ENCODE data around the gene SORBS1.
A peak's percentile ranks its signal among the peaks of the same experiment; 100 is the strongest.

Gene SORBS1

GRCh38 chr10:95295031-95295755 lies 266.0 kb downstream of the SORBS1 start:
- H3K27me3 ChIP-seq (replicated peaks; ENCODE audit: control insufficient read depth, insufficient read depth, low read length, poor library complexity, severe bottlenecking) = no peaks in the 10 kb centered on the region
- no peaks in the 10 kb centered on the region for H3K9me3 ChIP-seq (ENCODE audit: control insufficient read depth, low read length)
- H3K4me1 ChIP-seq (ENCODE audit: control insufficient read depth, insufficient read depth, low read length, poor library complexity, severe bottlenecking) = peaks cover 3% of the 10 kb centered on the region
- no peak overlapping the region for H3K27ac ChIP-seq (ENCODE audit: insufficient read depth, low read length, poor library complexity, severe bottlenecking)
- H3K4me3 ChIP-seq (ENCODE audit: insufficient read depth, low read depth, low read length, poor library complexity, severe bottlenecking) = peak overlapping the region; percentile 29
- H3K36me3 ChIP-seq (ENCODE audit: control insufficient read depth, insufficient read depth, low read length) = no peaks in the 10 kb centered on the region
- DNase-seq = no peak

DNA sequence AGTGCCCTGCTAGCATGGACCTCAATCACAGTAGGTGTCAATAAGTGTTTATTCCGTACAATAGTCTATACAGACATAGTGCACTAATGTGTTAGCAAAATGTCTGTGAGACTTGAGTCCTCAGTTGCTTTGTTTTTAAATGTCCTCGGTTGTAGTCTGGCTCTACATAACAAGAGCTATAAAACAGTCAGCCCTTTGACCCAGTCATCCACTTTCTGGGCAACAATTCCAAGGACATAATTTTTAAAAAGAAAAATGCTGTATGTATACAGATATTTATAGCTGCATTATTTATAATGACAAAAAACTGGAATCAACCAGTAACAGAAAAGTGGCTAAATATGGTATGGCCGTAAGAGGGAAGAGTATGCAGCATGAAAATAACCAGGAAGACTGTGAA lies 267.5 kb downstream of the SORBS1 start:
- H3K27ac ChIP-seq (ENCODE audit: insufficient read depth, low read length, poor library complexity, severe bottlenecking) = no peak overlapping the region
- H3K4me3 ChIP-seq (ENCODE audit: insufficient read depth, low read depth, low read length, poor library complexity, severe bottlenecking) = no peak overlapping the region
- DNase-seq = no peak
- no peaks in the 10 kb centered on the region for H3K36me3 ChIP-seq (ENCODE audit: control insufficient read depth, insufficient read depth, low read length)
- H3K9me3 ChIP-seq (ENCODE audit: control insufficient read depth, low read length) = no peaks in the 10 kb centered on the region
- peaks cover 3% of the 10 kb centered on the region for H3K4me1 ChIP-seq (ENCODE audit: control insufficient read depth, insufficient read depth, low read length, poor library complexity, severe bottlenecking)
- no peaks in the 10 kb centered on the region for H3K27me3 ChIP-seq (replicated peaks; ENCODE audit: control insufficient read depth, insufficient read depth, low read length, poor library complexity, severe bottlenecking)

GRCh38 chr10:95291365-95292039 lies 269.7 kb downstream of the SORBS1 start:
- Histone ChIP-seq H3K36me3 (ENCODE audit: control insufficient read depth, insufficient read depth, low read length) (no peaks in the 10 kb centered on the region), H3K27ac (ENCODE audit: insufficient read depth, low read length, poor library complexity, severe bottlenecking) (no peak overlapping the region), H3K27me3 (replicated peaks; ENCODE audit: control insufficient read depth, insufficient read depth, low read length, poor library complexity, severe bottlenecking) (peaks cover 3% of the 10 kb centered on the region), H3K4me3 (ENCODE audit: insufficient read depth, low read depth, low read length, poor library complexity, severe bottlenecking) (no peak overlapping the region), H3K4me1 (ENCODE audit: control insufficient read depth, insufficient read depth, low read length, poor library complexity, severe bottlenecking) (peaks cover 3% of the 10 kb centered on the region), H3K9me3 (ENCODE audit: control insufficient read depth, low read length) (no peaks in the 10 kb centered on the region)
- no peak for DNase-seq

DNA sequence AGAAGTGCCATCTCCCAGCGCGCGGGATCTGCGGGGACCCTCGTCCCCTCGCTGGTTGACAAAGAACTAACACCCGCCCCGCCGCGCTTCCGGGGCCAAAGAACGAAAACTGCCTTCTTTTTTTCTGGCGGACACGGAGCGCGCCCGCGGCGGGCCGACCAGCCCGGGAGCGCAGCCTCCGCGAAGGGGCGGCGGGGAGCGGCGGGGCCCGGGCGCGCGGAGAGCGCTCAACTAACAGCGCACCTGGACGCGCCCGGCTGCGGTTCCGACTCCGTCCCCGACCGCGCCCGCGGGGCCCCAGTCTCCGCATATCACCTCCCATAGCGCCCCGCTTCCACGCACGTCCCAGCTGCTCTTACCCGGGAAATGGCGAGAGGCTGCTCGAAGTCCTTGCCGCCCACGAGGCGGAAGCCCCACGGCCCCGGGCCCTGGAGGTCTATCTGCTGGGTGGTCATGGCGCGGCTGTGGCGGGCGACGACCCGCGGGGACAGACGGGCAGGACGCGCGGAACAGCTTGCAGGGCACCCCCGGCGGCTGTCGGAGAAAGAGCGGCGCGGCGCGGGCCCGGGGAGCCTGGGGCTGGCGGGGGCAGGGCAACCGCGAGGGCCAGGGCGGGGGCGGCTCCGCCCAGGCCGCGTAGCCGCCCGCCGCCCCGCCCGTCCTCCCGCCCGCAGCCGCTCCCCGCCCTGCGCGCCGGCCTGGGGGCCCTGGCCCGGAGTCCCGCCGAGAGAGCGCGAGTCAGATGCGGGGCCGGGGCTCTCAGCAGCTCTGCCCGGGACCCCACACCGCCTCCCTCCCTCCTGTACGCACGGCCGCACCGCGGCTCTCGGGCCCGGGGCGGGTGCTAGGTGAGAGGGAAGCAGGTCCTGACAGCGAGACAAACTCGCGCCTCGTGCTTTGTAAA lies 270.5 kb downstream of the SORBS1 start, which contains the start of gene PDLIM1:
TSS of gene PDLIM1 (minus strand) at position 543 of the 904 bp plus-strand sequence. CDS start at position 455, 88 bp downstream.
- Histone ChIP-seq H3K9me3 (ENCODE audit: control insufficient read depth, low read length) (no peaks in the 10 kb centered on the region), H3K36me3 (ENCODE audit: control insufficient read depth, insufficient read depth, low read length) (no peaks in the 10 kb centered on the region), H3K4me3 (ENCODE audit: insufficient read depth, low read depth, low read length, poor library complexity, severe bottlenecking) (no peak within 1 kb of the TSS), H3K27ac (ENCODE audit: insufficient read depth, low read length, poor library complexity, severe bottlenecking) (no peak within 1 kb of the TSS), H3K27me3 (replicated peaks; ENCODE audit: control insufficient read depth, insufficient read depth, low read length, poor library complexity, severe bottlenecking) (peaks cover 3% of the 10 kb centered on the region), H3K4me1 (ENCODE audit: control insufficient read depth, insufficient read depth, low read length, poor library complexity, severe bottlenecking) (peaks cover 3% of the 10 kb centered on the region)
- no peak for DNase-seq

- Histone ChIP-seq H3K27ac (ENCODE audit: insufficient read depth, low read length, poor library complexity, severe bottlenecking) (no peak overlapping the region), H3K4me1 (ENCODE audit: control insufficient read depth, insufficient read depth, low read length, poor library complexity, severe bottlenecking) (peaks cover 3% of the 10 kb centered on the region), H3K27me3 (replicated peaks; ENCODE audit: control insufficient read depth, insufficient read depth, low read length, poor library complexity, severe bottlenecking) (peaks cover 3% of the 10 kb centered on the region), H3K9me3 (ENCODE audit: control insufficient read depth, low read length) (no peaks in the 10 kb centered on the region), H3K36me3 (ENCODE audit: control insufficient read depth, insufficient read depth, low read length) (no peaks in the 10 kb centered on the region), H3K4me3 (ENCODE audit: insufficient read depth, low read depth, low read length, poor library complexity, severe bottlenecking) (no peak overlapping the region)
- no peak for DNase-seq
These were observed 271.2 kb downstream of the SORBS1 start for GRCh38 chr10:95289921-95290421.

DNA sequence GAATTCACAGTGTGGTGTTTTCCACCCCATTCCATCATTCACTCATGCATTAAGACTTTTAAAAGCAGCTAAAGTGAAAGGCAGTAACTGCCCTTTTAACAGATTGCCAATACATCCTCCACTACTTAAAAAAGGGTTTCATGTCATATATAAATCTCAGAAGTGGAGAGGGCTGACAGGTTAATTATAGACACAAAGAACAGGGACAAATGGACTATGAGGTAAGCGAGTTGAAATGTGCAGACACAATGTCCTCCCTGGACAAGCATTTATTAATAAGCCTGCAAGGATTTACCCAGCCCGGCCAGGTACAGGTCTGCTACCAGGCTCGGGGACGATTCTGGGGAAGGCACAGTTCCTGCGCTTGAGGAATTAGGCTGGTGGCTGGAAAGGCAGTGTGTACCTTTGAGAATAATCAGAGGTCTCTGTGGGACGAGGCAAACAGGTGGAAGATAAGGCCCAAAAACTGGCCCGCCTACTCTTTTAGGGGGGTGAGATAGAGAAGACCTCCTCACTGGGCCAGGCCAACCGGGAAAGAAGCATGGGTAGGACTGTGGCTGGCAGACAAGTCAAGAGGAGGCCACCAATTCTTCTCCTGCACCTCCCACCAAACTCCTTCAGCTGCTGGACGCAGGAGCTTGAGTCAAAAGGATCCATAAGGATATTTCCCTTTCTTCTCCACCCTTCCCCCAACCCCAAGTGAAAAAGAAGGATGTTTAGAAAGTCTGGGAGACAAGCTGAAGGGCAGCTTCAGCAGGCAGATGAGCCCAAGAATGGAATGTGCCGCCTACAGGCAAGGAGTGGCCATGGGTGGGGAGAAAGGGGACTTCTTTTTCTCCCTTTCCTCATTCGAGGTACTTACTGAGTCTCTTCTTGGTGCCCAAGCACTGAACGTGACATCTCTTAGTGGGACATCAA lies 271.9 kb downstream of the SORBS1 start:
- DNase-seq = no peak
- no peak overlapping the region for H3K4me3 ChIP-seq (ENCODE audit: insufficient read depth, low read depth, low read length, poor library complexity, severe bottlenecking)
- no peaks in the 10 kb centered on the region for H3K36me3 ChIP-seq (ENCODE audit: control insufficient read depth, insufficient read depth, low read length)
- H3K27ac ChIP-seq (ENCODE audit: insufficient read depth, low read length, poor library complexity, severe bottlenecking) = no peak overlapping the region
- peaks cover 3% of the 10 kb centered on the region for H3K27me3 ChIP-seq (replicated peaks; ENCODE audit: control insufficient read depth, insufficient read depth, low read length, poor library complexity, severe bottlenecking)
- no peaks in the 10 kb centered on the region for H3K9me3 ChIP-seq (ENCODE audit: control insufficient read depth, low read length)
- no peaks in the 10 kb centered on the region for H3K4me1 ChIP-seq (ENCODE audit: control insufficient read depth, insufficient read depth, low read length, poor library complexity, severe bottlenecking)

- Histone ChIP-seq H3K36me3 (ENCODE audit: control insufficient read depth, insufficient read depth, low read length) (no peaks in the 10 kb centered on the region), H3K9me3 (ENCODE audit: control insufficient read depth, low read length) (no peaks in the 10 kb centered on the region), H3K27ac (ENCODE audit: insufficient read depth, low read length, poor library complexity, severe bottlenecking) (no peak overlapping the region), H3K4me1 (ENCODE audit: control insufficient read depth, insufficient read depth, low read length, poor library complexity, severe bottlenecking) (no peaks in the 10 kb centered on the region), H3K27me3 (replicated peaks; ENCODE audit: control insufficient read depth, insufficient read depth, low read length, poor library complexity, severe bottlenecking) (peaks cover 3% of the 10 kb centered on the region), H3K4me3 (ENCODE audit: insufficient read depth, low read depth, low read length, poor library complexity, severe bottlenecking) (no peak overlapping the region)
- DNase-seq = no peak
These were observed 272.9 kb downstream of the SORBS1 start for GRCh38 chr10:95288303-95288702.

GRCh38 chr10:95287281-95287680 lies 273.9 kb downstream of the SORBS1 start:
- Histone ChIP-seq H3K4me1 (ENCODE audit: control insufficient read depth, insufficient read depth, low read length, poor library complexity, severe bottlenecking) (no peaks in the 10 kb centered on the region), H3K4me3 (ENCODE audit: insufficient read depth, low read depth, low read length, poor library complexity, severe bottlenecking) (no peak overlapping the region), H3K27me3 (replicated peaks; ENCODE audit: control insufficient read depth, insufficient read depth, low read length, poor library complexity, severe bottlenecking) (peaks cover 3% of the 10 kb centered on the region), H3K27ac (ENCODE audit: insufficient read depth, low read length, poor library complexity, severe bottlenecking) (no peak overlapping the region), H3K9me3 (ENCODE audit: control insufficient read depth, low read length) (no peaks in the 10 kb centered on the region), H3K36me3 (ENCODE audit: control insufficient read depth, insufficient read depth, low read length) (no peaks in the 10 kb centered on the region)
- DNase-seq = no peak

DNA sequence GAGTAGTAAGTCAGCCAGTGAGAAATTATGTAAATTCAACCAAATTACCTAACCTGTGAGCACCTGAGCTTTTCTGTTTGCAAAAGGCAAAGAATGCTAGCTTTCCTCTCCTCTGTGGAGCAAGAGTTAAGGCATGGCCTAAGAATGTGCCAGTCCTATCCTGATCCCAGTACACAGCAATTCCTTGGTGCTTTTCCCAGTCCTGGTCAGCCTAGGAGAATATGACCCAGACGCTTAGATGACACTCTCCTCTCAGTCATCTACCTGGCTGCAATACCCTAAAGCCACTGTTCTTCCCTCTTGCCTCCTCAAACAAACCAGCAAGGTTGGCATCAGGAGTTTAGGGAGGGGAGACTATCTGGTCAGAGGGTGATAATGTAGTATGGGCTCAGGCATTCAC lies 274.5 kb downstream of the SORBS1 start:
- DNase-seq = no peak
- no peak overlapping the region for H3K4me3 ChIP-seq (ENCODE audit: insufficient read depth, low read depth, low read length, poor library complexity, severe bottlenecking)
- no peaks in the 10 kb centered on the region for H3K36me3 ChIP-seq (ENCODE audit: control insufficient read depth, insufficient read depth, low read length)
- no peaks in the 10 kb centered on the region for H3K4me1 ChIP-seq (ENCODE audit: control insufficient read depth, insufficient read depth, low read length, poor library complexity, severe bottlenecking)
- H3K9me3 ChIP-seq (ENCODE audit: control insufficient read depth, low read length) = no peaks in the 10 kb centered on the region
- no peak overlapping the region for H3K27ac ChIP-seq (ENCODE audit: insufficient read depth, low read length, poor library complexity, severe bottlenecking)
- peaks cover 3% of the 10 kb centered on the region for H3K27me3 ChIP-seq (replicated peaks; ENCODE audit: control insufficient read depth, insufficient read depth, low read length, poor library complexity, severe bottlenecking)
